Measurements from ENCODE around the gene USP36.
A peak's percentile ranks its signal among the peaks of the same experiment; 100 is the strongest.
"Not testable (repeated sequence)": the region's sequence is repeated elsewhere in the genome, so short reads cannot be mapped to it uniquely, and the experiment has no call there.

The USP36 gene

GRCh38 chr17:78870621-78871020 is 30.0 kb upstream of the USP36 start:
- no peak for DNase-seq

- DNase-seq: peak; percentile 76
Measured at GRCh38 chr17:78868391-78868790, 27.8 kb upstream of the USP36 start.

GRCh38 chr17:78867046-78867445 is 26.4 kb upstream of the USP36 start:
- DNase-seq: not testable (repeated sequence)

GRCh38 chr17:78865682-78866390 is 25.2 kb upstream of the USP36 start:
- peak; percentile 80 for DNase-seq

GRCh38 chr17:78864117-78864516 is 23.5 kb upstream of the USP36 start:
- no peak for DNase-seq

- peak; percentile 99 for DNase-seq
Measured at GRCh38 chr17:78862073-78863023, 21.7 kb upstream of the USP36 start.

GRCh38 chr17:78861229-78861628 is 20.6 kb upstream of the USP36 start:
- no peak for DNase-seq

GRCh38 chr17:78859051-78859450 is 18.4 kb upstream of the USP36 start:
- DNase-seq: no peak

- DNase-seq: no peak
Measured at GRCh38 chr17:78857266-78857665, 16.7 kb upstream of the USP36 start.

GRCh38 chr17:78855561-78856165 is 15.0 kb upstream of the USP36 start:
- no peak for DNase-seq

GRCh38 chr17:78854508-78854907 is 13.9 kb upstream of the USP36 start:
- DNase-seq: no peak

- DNase-seq: no peak
Measured at GRCh38 chr17:78853926-78854394, 13.3 kb upstream of the USP36 start.

GRCh38 chr17:78852709-78853121 is 12.1 kb upstream of the USP36 start:
- DNase-seq: no peak

GRCh38 chr17:78849026-78849425 is 8.4 kb upstream of the USP36 start:
- no peak for DNase-seq

GRCh38 chr17:78847052-78847451 is 6.4 kb upstream of the USP36 start:
- DNase-seq: no peak

GRCh38 chr17:78844301-78845005 is 3.8 kb upstream of the USP36 start:
- peak; percentile 36 for DNase-seq

- peak; percentile 58 for DNase-seq
Measured at GRCh38 chr17:78842881-78843565, 2.4 kb upstream of the USP36 start.

- no peak for DNase-seq
Measured at GRCh38 chr17:78840530-78840779, 159 bp downstream of the USP36 start.

- DNase-seq: peak; percentile 42
Measured at GRCh38 chr17:78839762-78840529, 668 bp downstream of the USP36 start.

GRCh38 chr17:78839235-78839761 is 1.3 kb downstream of the USP36 start:
- DNase-seq: peak; percentile 62

GRCh38 chr17:78838574-78839005 is 2.0 kb downstream of the USP36 start:
- DNase-seq: no peak
